Astrocyte of the spinal cord (primary cell): ENCODE data around the gene ZIM2.

Experiments
- DNase-seq: peaks from one replicate; pipeline ENCODE4 v3.0.0; 2011; ENCODE audit warnings: low read depth, low spot score
- H3K4me3 ChIP-seq: 2 replicates; pipeline ENCODE4 v1.5.1; 2011; ENCODE audit warnings: low read depth, mild to moderate bottlenecking, low read length, moderate library complexity
- CTCF ChIP-seq: IDR thresholded peaks from 2 replicates; pipeline ENCODE4 v1.5.1; 2012; ENCODE audit warnings: low read depth, mild to moderate bottlenecking, low read length, inconsistent platforms
- in situ Hi-C: cut with HindIII; loops from 2 replicates; pipeline ENCODE4 v1.10.0; 2017; ENCODE audit warnings: low sequenced_read_pairs

The ZIM2 gene

GRCh38 chr19:56834564-56835375, 5.8 kb downstream of the ZIM2 start:
- no peak overlapping the region for H3K4me3 ChIP-seq
- in situ Hi-C loops: no loop called here
- no peak for DNase-seq
- no peak for TF ChIP-seq CTCF

GRCh38 chr19:56832352-56832928, 8.1 kb downstream of the ZIM2 start:
- in situ Hi-C loops: no loop called here
- TF ChIP-seq CTCF: no peak
- no peak overlapping the region for H3K4me3 ChIP-seq
- DNase-seq: no peak

- no peak for DNase-seq
- in situ Hi-C loops: no loop called here
- no peak overlapping the region for H3K4me3 ChIP-seq
- TF ChIP-seq CTCF: no peak
These were observed 9.3 kb downstream of the ZIM2 start for GRCh38 chr19:56831255-56831654.

- no peak for TF ChIP-seq CTCF
- no peak for DNase-seq
- in situ Hi-C loops: no loop called here
- H3K4me3 ChIP-seq: no peak overlapping the region
These were observed 10.9 kb downstream of the ZIM2 start for GRCh38 chr19:56829596-56829995.

GRCh38 chr19:56827708-56828107, 12.8 kb downstream of the ZIM2 start:
- H3K4me3 ChIP-seq: no peak overlapping the region
- no peak for DNase-seq
- in situ Hi-C loops: no loop called here

GRCh38 chr19:56823956-56824355, 16.6 kb downstream of the ZIM2 start:
- no peak for TF ChIP-seq CTCF
- H3K4me3 ChIP-seq: no peak overlapping the region
- no peak for DNase-seq
- in situ Hi-C loops: no loop called here

More at GRCh38 chr19:56827708-56828107, 12.8 kb downstream of the ZIM2 start:
- no peak for TF ChIP-seq CTCF
